Measurements from ENCODE around the gene HSBP1. TPM values are rescaled to one million over a fixed set of nuclear protein-coding genes. Genes with fewer than 3 reads are reported as not detected.
A peak's percentile ranks its signal among the peaks of the same experiment; 100 is the strongest.

The HSBP1 gene
- total RNA-seq, 1 donor from 2014 or later = 75.6 TPM

DNA sequence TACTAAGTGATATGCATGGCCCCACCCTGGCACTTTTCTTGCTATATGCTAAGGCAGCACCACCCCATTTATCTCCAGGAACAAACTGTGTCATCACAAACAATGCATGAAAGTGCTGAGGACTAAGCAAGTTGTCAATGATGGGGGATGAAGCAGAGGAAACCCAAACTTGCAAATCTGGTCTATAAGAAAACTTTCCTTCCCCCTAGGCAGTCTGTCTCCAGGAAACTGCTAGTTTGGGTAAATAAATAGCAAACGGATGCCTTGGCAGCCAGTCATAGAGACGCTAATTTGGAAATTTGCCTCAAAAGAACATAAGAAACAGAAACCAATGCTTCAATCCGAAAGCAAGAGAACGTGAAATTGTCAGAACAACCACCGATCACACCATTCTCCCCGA lies 5.6 kb upstream of the HSBP1 start:
- peak; percentile 51 for ATAC-seq
- intact Hi-C loops (cut with DNase I) = no loop called here
- no peak for DNase-seq (ENCODE audit: low spot score)

DNA sequence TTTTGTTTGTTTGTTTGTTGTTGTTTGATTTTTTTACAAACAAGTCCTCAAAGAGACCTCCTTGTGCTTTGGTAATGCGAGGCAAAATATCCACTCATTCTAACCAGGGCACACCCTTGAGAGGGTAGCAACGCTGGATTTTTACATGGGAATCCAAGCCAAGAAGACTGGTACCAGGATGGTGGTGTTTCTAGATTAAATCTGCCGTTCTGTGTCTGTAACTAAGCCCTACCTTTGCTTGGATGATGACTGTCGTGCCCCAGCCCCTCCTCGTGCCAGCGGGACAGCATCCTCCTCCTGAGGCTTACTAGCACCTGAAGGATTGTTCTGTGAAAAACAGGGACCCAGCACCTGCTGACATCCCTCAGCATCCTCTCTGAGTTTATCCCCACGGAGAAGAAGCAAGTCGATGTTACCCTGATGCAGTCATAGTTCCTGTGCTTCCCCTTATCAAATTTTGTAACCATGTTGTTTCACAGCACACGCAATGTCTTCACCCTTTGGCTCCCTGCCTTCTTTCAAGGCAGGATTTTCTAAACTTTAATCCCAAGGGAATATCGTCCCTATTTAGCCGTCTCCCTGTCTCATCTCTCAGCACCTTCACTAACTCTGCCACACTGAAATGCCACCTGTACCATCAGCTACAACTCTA lies 5.1 kb upstream of the HSBP1 start:
- intact Hi-C loops (cut with DNase I) = no loop called here
- ATAC-seq = no peak
- DNase-seq (ENCODE audit: low spot score) = no peak

DNA sequence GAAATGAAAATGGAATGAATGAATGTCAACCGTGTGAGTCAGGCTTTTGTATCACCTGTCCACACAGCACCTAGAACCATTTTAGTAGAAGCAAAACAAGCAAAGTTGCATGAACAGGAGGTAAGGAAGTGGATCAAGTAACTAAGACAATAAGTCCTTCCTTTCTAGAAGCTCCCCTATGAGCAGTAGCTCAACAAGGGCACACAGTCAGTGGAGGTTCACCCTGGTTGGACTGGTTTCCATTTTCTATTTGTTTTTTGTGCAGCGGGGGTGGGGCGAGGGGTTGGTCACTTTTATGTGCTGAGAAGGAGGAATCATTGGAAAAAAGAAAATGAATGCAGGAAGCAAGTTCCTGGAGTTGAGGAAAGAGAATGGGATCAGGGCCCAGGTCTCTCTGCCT lies 4.0 kb upstream of the HSBP1 start:
- intact Hi-C loops (cut with DNase I) = no loop called here

DNA sequence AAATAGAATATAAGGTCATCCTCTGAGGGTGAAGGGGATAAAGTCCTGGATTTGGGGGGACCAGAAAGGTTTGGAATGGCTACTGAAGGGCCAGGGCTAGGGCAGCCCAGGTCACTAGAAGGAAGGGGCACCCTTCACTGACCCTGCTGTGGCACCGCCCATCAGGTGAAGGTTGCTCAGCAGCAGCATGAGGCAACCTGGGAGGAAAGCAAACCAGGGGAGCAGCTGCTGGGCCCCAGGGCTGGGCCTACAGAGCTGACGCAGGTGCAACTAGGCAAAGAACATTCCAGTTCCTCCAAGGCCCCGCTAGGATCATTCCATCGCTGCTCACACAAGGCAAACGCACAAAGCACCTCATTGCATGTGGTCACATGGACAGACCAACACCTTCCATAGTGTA lies 3.4 kb upstream of the HSBP1 start:
- no peak for ATAC-seq
- intact Hi-C loops (cut with DNase I) = no loop called here

More for the DNA sequence above, 4.0 kb upstream of the HSBP1 start:
- no peak for ATAC-seq
- no peak for DNase-seq (ENCODE audit: low spot score)

DNA sequence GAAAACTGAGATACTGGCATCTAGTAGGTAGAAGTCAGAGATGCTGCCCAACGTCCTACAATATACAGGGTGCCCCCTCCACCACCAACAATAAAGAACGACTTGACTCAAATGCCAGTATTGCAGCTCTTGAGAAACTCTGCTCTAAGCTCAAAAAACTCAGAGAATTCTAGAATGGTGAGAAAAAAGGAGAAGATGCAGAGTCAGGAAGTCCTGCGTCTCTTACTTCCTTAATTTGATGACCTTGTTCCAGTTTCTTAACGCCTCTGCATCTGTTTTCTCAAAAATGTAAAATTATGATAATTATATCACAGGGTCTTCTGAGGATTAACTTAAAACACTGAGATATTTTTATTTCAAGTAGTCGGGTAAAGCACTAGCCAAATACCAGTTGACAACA lies 1.7 kb upstream of the HSBP1 start:
- no peak for DNase-seq (ENCODE audit: low spot score)
- intact Hi-C loops (cut with DNase I) = no loop called here
- ATAC-seq = no peak

More for the DNA sequence above, 3.4 kb upstream of the HSBP1 start:
- DNase-seq (ENCODE audit: low spot score) = no peak

DNA sequence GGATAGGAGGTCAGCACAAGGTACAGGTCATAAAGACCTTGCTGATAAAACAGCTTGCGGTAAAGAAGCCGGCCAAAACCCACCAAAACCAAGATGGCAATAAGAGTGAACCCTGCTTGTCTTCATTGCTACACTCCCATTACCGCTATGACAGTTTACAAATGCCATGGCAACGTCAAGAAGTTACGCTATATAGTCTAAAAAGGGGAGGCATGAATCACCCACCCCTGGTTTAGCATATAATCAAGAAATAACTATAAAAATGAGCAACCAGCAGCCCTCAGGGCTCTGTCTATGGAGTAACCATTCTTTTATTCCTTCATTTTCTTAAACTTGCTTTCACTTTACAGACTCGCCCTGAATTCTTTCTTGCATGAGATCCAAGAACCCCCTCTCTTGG lies 1.0 kb upstream of the HSBP1 start:
- DNase-seq (ENCODE audit: low spot score) = no peak
- intact Hi-C loops (cut with DNase I) = no loop called here
- no peak for ATAC-seq

DNA sequence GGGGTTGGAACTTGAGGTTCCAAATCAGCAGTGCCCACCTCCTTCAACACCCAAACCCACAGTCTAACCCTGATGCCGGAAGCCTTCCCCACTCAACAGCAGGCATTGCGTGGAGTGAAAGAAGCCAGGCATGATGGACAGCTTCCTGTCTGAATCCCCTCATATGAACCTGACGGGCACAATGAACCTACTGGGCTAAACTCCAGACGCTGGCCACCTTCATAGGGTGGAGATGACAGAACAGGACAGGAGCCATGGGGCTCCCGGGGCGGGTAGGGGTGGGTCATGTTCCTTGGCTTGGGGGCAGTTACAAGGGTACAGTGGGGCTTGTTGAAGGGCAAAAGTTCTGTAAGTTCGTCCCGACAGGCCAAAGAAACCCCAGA lies 460 bp upstream of the HSBP1 start:
- intact Hi-C loops (cut with DNase I) = no loop called here
- DNase-seq (ENCODE audit: low spot score) (no peak), ATAC-seq (no peak)

DNA sequence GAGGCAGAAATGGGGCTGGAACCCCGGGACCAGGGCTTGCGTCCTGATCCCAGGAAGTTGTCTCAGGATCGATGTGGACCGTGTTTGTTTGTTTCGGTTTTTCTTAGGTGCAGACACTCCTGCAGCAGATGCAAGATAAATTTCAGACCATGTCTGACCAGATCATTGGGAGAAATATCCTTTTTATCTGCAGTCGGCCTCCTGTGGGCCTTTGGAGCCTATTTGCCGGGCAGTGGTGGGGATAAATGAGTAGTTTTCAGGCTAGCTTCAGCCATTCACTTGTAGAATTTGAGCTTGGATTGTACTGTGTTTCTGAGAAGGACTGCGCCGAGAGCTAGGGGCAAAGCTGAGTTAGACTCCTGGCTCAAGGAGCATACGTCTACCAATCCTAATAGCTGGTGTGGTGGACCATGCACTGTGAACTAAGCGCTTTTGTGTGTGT lies 816 bp downstream of the HSBP1 start:
- intact Hi-C loops (cut with DNase I) = no loop called here
- DNase-seq (ENCODE audit: low spot score) (no peak), ATAC-seq (no peak)

DNA sequence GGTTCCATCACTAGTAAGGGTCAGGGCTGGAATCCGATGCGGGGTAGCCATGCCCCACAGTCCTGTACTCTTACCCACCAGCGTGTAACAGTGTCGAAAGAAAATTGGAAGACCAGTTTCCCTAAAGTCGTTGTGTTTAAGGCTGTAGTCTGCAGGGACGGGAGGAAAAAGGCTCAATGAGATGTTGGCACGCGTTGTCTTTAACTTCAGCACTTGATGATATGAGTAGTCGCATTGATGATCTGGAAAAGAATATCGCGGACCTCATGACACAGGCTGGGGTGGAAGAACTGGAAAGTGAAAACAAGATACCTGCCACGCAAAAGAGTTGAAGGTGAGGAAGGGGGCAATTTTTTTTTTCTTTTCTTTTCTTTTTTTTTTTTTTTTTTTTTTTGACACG lies 1.3 kb downstream of the HSBP1 start:
- intact Hi-C loops (cut with DNase I) = no loop called here
- DNase-seq (ENCODE audit: low spot score) = peak; percentile 18
- no peak for ATAC-seq

DNA sequence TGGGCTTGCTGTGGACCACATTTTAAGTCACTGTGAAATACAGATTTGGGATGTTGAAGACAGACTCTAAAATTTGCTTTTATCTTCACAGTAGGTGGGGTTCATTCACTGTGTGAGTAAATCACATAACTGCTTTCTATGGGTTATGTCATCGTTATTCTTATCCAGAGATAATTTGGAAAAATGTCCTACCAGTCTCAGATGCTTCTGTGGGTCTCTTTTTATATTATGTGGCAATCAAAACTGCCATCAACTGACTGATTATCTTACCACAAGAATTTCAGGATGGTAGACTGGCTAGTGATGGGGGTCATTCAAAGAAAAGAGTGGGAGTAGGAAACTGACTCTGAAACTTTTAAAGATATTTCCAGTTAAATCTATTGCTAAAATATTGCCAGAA lies 3.1 kb downstream of the HSBP1 start:
- ATAC-seq (no peak), DNase-seq (ENCODE audit: low spot score) (no peak)
- intact Hi-C loops (cut with DNase I) = no loop called here

DNA sequence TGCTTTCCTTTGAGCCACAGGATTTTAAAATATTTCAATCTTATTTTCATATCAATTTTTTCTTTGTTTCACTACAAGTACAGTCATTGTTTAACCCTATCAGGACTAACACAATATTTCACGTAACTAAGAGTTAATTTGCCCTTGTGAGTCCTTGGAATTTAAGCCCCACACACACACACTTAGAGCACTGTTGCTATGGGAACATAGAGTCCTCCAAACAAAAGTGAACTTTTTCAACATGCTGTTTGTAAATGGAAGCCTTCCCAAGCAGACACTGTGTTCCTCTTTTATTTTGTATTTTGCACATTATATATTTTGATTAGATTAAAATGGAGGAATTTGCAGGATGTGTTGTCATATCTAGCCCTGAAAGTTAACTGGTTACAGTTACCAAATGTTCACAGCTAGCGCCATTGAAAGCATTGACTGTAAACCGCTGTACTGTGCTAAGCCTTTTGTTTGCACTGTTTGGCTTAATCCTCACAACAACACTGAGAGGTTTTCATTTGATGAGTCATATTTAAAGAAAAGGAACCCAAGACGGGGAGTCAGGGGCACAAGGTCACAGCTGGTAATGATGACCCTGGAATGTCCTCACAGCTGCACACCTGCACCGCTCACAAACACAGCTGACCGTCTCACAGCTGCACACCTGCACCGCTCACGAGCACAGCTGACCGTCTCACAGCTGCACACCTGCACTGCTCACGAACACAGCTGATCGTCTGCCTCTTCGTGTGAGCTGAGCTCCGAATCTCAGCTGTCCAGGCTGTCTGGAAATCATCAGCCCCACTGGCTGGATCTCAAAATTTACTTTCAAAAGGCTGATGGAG lies 6.3 kb downstream of the HSBP1 start:
- intact Hi-C loops (cut with DNase I) = no loop called here
- peak; percentile 64 for DNase-seq (ENCODE audit: low spot score)
- ATAC-seq = peak; percentile 96

DNA sequence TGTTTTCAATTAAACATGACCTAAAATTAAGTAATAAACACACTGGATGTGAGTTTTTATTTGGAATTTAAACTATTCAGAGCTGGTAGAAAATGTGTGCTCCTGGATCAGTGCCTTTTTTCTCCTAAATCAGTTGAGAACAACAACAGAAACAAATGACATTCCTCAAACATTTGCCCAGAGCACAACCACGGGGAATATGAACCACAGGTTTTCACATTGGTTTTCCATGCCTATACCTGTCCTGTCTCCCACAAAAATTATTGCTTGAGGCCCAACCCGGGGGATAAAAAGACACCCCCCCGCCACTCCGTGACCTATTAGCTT lies 6.8 kb downstream of the HSBP1 start:
- DNase-seq (ENCODE audit: low spot score) = no peak
- intact Hi-C loops (cut with DNase I) = no loop called here
- peak; percentile 27 for ATAC-seq

DNA sequence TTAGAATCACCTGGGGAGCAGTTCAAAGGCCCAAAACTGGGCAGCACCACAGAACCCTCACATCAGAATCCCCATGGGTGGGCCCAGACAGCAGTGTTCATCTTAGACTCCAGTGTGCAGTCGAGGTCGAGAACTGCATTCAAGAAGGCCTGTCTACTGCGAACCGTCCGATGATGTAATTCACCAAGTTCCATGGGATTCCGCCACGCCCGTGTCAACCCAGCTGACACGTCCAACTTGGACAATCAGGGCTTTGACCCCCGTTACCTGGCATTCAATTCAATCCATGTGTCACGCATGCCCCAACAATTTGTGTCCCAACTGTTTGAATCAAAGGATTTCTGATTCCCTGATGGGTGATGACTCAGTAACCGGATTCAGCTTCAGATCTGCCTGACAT lies 9.2 kb downstream of the HSBP1 start:
- intact Hi-C loops (cut with DNase I) = no loop called here

DNA sequence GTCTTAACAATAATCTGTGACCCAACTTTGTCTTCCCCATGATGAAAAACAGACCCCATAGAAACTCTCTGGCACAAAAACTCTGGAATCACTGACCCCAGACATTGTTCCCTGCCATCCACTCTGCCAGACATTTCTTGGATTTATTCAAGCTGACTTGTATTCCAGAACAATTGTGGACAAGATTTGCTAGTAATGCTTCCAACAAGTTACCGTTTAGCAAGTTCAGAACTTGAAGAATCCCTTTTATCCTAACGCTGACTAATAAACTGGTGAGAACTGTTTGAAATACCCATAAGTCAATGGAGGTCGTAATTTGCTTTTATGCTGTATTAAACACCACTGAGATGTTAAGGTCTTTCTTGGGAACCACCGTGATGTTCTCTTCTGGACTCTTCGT lies 10.5 kb downstream of the HSBP1 start:
- DNase-seq (ENCODE audit: low spot score) (no peak), ATAC-seq (no peak)
- intact Hi-C loops (cut with DNase I) = no loop called here

More for the DNA sequence above, 9.2 kb downstream of the HSBP1 start:
- DNase-seq (ENCODE audit: low spot score) (no peak), ATAC-seq (no peak)

DNA sequence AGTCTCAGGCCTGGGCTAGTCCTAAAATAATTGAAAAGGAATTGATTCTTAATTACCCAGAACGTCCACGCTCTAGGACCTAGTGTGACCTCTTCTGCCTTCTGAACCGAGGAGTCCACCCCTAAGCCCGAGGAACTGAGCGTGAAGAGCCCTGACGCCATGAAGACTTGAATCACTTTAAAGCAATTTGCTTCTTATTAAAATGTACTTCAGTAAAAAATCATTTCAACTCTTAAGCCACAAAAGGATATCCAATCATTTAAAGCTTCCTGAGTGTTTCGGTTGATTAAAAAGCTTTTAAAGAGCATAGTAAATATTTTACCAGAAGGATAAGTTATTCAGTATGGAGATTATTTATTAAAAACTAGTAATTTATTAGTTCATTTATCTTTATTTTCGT lies 11.6 kb downstream of the HSBP1 start:
- intact Hi-C loops (cut with DNase I) = no loop called here
- ATAC-seq (no peak), DNase-seq (ENCODE audit: low spot score) (no peak)

DNA sequence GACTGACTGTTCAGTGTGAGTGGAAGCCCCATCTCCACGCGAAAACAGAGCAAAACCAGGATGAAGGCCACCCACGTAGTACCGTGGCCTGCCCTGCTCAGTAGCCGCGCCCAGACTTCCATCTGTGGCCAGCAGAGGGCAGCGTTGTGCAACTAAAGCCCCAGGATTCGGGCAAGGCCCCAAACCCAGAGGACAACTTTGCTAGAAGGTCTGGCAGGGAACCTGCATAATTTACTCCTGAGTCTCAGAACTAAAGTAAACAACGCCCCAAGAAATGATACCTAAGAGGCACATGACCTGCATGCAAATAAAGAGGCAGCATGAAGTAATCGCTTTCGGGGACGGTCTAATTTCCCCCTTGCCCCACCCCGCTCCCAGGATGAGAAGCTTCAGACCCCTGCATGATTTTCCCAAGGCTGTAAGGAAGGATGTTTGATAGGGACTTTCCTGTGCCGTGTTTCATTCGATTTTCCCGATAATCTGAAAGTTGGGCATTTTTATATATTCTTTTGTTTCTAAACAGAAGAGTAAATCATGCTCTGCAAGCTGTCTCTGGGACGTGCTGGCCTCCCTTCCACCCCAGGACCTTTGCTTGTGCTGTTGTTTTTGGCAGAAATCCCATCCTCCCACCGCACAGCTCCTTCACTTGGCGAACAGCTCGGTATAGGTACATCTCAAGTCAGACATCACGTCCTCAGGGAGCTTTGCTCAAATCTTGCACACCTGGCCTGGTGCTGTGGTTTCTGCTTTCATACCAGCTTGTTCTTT lies 18.6 kb downstream of the HSBP1 start:
- DNase-seq (ENCODE audit: low spot score) = peak; percentile 93
- ATAC-seq = peak; percentile 84
- intact Hi-C loops (cut with DNase I) = loop anchor here (10.0 kb wide), 1 partner anchor 58 kb away; no protein-coding TSS in a partner anchor

DNA sequence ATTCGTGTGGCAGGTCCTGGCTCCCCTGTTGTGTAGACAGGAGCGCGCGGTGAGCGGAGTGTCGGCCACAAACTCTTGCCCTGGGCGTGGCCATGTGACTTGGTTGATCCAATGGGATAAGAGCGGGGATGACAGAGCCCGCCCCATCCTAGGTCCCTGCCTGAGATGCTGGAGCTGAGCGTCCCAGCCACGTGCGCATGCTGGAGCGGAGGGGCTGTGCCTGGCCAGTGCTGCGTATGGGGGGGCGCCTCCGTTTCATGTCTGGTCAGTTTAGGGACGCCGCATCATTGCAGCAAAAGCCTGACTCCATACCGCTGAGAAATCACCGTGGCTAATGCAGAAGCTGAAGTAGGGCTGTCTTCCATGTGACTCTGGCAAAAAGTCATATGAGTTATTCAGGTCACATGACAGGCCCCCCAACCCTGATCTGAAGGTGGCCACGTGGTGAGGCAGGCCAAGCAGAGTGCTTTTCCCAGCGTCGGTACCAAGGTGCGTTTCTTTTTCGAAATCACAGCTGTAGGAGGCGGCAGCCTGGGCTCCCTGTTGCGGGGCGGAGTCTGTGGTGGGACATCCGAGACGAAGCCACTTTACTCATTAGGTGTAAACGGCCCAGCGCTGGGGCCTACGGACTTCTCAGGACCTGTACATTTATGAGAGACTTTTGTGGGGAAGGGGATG lies 22.5 kb downstream of the HSBP1 start:
- intact Hi-C loops (cut with DNase I) = loop anchor here (5.0 kb wide), 1 partner anchor 1228 kb away; no protein-coding TSS in a partner anchor
- DNase-seq (ENCODE audit: low spot score) (no peak), ATAC-seq (no peak)

DNA sequence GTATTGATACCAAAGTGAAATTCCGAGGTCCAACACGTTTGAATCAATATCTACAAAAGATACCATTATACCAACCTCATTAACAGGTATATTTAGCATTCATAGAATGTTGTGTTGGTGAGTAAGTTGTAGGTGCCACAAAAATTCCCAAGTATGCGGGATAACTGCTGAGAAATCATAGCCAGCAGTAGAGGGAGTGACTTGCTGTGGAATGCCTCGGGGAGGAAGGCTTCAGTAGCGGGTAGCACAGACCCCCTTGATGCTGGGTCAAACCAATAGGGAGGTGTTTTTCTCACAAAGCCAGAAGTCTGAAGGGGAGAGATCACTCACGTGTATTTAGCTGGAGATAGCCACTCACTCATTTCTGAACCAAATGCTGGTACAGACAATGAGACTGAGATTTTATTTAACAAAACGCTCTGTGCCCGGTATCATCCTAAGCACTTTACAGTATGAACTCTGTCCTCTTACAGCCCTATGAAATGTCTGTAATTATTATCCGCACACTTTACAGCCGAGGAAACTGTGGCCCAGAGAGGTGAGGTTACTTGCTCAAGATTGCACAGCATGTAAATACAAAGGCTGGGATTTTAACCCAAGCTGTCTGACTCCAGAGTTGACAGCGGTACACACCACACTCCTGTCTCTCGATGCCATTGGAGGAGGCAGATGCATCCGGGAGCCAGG lies 23.1 kb downstream of the HSBP1 start:
- intact Hi-C loops (cut with DNase I) = loop anchor here (5.0 kb wide), 1 partner anchor 1229 kb away; no protein-coding TSS in a partner anchor
- ATAC-seq = no peak
- DNase-seq (ENCODE audit: low spot score) = no peak

Measured in sciatic nerve (tissue), 2 donors.